LHCN-M2 (cell line): Measurements from ENCODE around the gene BICC1. TPM values are rescaled to one million over a fixed set of nuclear protein-coding genes. Genes with fewer than 3 reads are reported as not detected.

Experiments used
- DNase-seq: peaks from one replicate; pipeline ENCODE4 v3.0.0-alpha.2; 2012; ENCODE audit warnings: low read depth
- total RNA-seq: library from RNA; depleted of rRNA; stranded (reverse); fragments of >200 nt; gene quantifications from 2 replicates; pipeline ENCODE4 v1.2.3, GENCODE V29; 2014

Gene BICC1
- total RNA-seq, 1 experiment from 2014 or later, result 20.7 TPM

DNA sequence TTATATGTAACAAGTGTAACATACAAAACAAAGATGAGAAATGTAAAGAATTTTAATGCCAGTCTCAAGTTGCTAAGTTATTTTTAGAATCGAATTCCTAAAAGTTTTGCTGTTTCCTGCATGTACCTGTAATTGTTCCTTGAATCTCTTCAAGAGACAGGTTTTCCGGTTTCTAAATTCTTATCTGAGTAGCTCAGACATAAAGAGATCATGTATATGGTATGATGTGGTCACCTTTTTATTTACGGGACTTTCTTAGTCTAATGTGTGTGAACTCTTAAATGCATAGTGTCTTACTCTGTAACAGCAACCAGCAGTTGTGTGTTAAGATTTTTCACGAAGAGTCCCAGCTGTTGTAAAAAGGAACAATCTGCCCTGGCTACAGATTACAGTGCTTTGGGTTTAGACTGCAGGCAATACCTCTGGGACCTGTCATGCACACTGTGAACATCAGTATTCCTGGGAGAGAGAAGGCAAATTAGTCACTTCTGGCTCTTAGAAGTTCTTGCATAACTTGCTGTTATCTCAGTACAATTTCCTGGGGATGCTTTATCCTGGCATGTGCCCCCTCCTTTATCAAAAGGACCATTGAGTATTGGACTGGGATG, 263.4 kb downstream of the BICC1 start:
- DNase-seq, result peak; percentile 81

- no peak for DNase-seq
These were observed 264.1 kb downstream of the BICC1 start for GRCh38 chr10:58776568-58777318.

DNA sequence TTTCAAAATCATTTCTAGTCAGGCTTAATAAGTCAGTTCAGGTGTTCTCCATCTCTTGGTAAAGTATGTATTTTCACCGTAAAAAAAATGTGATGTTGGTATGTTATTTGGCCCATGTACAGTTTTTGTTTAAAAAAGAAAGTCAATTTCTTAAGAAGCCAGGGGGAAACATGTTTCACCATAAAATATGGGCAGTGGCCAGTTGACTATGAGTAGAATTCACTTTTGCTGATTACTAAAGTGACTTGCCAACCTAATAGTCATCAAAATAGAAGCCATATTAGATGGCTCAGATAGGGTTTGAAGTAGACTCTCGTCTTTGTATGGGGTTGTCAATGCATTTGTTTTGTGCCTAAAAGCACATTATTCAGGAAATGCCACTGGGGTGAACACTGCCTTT, 266.3 kb downstream of the BICC1 start:
- no peak for DNase-seq

GRCh38 chr10:58779594-58779993, 266.9 kb downstream of the BICC1 start:
- no peak for DNase-seq

- no peak for DNase-seq
These were observed 267.8 kb downstream of the BICC1 start for GRCh38 chr10:58780476-58780875.

GRCh38 chr10:58781873-58782488, 269.3 kb downstream of the BICC1 start:
- DNase-seq, result peak; percentile 70

DNA sequence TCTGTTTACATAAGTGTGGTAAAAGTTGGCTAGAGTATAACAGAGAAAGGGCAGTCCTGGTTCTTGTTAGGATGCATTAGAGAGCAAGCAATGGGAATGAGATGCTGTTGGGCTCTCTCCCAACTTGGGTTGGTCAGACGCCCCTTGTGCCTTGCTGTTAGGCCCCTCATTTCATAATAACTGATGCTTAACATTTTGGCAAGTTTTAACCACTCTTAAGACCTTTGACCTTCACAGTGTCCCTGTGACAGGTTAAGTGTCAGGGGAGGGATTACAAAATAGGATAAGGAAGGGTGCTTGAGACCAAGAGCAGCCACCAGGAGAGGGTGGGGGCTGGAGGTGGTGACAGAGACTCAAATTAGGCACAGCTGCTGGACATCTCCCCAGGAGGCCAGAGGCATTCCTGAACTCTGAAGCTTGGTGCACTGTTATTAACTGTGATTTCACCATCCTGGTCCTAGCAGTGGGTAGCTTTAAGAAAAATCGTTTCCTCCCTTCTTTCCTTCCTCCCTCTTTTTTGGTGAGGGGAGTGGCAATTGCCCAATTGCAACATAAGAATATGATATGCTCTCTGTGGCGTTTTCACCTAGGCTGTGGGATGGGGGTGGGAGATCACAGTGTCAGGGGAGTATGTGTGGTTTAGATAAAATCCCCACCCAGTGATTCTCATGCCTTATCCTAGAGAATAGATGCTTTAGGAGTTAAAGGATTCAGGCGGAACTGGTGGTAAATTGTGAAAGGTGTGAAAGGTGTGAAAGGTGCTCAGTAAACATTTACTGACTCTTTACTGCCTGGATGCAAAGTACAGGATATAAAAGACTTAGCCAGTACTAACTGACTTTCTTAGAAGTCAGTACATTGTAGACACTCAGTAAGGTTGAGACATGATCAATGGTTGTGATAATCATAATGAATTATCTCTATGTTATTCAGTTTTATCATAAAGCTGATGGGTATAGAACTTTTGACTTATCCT, 270.5 kb downstream of the BICC1 start:
- DNase-seq, result peak; percentile 50

DNA sequence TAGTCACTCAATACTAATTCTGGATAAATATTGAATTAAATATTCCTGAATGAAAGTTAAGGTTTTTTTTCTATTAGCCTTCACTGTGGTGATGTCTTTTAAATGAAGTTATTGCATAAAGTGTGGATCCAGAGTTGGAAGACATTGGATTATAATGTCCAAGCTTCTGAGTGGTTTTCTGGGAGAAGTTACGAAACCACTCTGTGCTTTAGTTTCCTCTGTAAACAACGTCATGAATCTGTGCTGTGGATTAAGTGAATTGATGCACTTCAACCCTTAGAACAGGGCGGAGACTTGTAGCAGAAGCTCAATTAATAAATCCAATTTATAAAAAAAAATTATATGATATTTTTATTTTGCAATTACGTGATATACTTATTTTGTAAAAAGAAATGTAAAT, 271.7 kb downstream of the BICC1 start:
- DNase-seq, result no peak

DNA sequence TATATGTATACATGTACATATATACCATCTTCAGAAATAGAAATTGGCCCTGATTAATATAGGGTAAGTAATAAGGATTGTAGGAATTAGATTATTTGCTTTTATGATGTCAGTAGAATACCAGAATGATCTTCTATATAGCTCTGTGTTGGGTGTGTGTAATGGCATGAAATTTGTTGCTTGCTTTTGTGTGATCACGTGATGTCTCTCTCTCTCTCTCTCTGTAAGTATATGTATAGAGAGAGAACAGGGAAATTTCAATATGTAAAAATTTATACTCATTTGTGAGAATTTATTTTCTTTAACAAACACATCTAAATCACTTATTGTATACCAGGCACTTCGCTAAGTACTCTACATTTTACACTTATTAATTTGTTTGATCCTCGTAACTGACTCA, 272.7 kb downstream of the BICC1 start:
- no peak for DNase-seq

- DNase-seq, result no peak
These were observed 278.5 kb downstream of the BICC1 start for GRCh38 chr10:58791137-58791536.

- DNase-seq, result no peak
These were observed 282.9 kb downstream of the BICC1 start for GRCh38 chr10:58795560-58795959.

- no peak for DNase-seq
These were observed 283.6 kb downstream of the BICC1 start for GRCh38 chr10:58796242-58796641.

DNA sequence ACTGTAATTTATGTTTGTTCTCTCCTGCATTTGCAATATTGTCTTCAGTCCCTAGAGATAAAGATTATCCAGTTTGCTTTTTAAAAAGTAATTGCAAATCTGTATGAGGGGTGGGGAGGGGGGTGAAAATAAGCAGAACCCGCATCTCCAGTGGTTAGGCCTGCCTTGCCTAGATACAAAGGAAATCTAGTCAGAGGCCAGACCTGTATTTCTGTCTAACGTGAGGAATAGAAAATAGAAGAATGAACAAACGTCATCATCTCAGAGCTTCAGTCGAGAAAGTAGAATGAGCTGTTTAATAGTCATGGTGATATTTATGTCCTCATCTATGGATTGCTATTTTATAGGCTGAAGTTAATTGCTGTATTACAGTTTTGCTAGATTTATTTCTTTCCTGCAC, 284.2 kb downstream of the BICC1 start:
- no peak for DNase-seq

DNA sequence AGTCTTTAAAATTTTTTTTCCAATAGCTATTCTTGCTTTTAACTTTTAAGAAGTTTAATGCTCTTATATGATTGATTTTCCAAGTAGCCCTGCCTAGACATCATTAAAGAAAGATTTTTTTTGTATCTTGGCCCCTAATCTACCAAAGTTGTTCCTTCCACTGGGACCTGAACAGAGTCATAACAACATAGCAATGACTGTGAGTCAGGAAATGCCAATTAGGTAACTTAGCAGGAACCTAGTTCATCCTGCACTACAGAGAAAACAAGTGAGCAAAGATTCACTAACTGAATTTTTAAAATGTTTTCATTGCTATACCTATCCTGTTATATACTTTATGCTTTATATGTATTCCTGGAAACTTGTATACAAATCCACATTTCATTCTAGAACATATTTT, 284.7 kb downstream of the BICC1 start:
- no peak for DNase-seq

DNA sequence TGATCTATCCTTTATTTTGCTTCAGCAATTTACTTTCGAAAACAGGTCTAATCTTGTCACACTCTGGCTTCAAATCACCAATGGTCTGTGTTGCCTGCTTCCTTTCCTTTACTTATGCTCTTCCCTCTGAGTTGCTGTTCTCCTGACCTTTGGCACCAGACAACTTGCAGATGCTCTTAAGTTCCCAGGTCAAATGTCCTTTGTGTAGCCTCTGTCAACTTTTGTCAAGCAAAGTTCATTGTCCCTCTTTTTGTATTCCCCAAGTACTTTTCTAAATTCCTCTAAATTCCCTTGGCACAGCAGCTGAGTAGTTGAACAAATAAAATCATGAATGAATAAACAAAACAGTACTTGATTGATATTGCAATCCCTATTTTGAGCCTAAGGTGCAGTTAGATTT, 289.4 kb downstream of the BICC1 start:
- no peak for DNase-seq

DNA sequence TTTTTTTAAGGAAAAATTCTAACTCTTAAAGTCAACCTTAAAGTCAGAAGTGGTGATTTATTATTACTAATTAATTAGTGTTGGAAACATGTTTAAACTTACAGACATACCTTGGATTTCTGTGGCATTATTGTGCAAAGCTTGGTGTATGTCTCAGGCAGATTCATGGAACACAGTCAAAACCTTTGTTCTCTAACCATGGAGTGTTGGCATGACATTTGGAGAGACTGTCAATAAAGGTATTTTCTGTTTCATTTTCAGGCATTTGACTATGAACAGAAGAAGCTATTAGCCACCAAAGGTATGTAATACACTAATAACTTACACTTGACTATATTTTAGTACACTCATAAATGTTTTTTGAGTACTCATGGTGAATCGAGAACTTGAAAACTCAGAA, 293.7 kb downstream of the BICC1 start:
- DNase-seq, result no peak

- peak; percentile 37 for DNase-seq
These were observed 294.4 kb downstream of the BICC1 start for GRCh38 chr10:58806970-58807628.

DNA sequence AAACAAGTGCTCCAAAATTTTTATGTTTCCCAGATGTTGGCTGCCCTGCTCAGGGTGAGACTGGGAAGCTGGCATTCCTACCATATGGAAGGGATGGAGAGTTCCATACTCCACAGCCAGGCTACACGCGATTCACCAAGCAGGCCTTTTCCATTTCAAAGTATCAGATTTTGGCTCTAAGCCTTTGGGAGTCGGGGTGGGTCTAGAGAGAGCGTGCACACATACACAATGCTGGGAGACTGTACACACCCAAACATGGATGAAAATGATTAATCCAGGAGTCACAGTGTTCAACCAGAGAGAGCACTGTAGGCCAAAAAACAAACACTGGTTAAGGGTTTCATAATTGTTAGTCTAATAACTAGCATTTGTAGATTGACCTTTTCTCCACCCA, 295.0 kb downstream of the BICC1 start:
- DNase-seq, result peak; percentile 56

DNA sequence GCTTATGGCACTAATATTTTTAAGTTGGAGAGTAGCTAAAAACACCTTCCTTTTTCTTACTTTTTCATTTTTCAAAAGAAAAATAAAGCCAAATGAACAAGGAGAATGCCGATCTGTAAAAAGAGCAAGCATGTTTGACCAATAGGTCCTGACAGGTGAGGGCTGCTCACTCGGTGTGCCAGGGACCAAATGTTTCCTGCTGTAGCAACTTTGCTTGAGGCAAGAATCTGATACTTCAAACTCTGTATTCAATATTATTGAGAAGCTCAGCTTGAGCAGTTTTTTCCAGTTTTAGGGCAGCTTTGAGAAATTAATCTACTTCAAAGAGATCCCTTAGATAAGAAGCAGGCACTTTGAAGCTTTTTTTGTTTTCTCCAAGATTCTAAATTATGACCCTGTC, 298.1 kb downstream of the BICC1 start:
- no peak for DNase-seq

- no peak for DNase-seq
These were observed 300.9 kb downstream of the BICC1 start for GRCh38 chr10:58813573-58813972.

DNA sequence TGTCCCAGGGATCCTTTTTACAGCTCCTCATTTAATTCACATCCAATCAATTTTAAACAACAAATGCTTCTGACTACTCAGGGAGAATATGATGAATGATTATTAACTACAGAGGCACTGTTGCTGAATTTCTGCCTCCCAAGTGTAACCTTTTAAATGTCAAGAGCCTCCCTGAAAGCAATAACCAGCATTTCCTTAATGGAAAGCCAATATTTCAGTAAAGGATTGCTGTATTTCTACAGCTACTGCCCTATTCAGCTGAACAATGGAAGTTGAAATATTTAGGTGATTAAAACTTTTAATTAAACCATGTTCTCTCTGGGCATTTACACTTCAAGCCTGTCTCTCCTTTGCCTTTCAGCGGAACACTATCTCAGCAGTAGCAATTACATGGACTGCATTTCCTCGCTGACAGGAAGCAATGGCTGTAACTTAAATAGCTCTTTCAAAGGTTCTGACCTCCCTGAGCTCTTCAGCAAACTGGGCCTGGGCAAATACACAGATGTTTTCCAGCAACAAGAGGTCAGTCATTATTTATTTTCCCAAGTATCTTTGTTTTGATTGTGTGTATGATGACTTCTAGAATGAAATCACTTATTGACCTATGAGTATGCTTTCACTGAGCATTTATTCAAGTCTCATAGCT, 304.7 kb downstream of the BICC1 start:
- peak; percentile 19 for DNase-seq
